Astrocyte (in vitro differentiated cells and primary cell): ENCODE results near the gene NME2. TPM values are rescaled to one million over a fixed set of nuclear protein-coding genes. Genes with fewer than 3 reads are reported as not detected.

Experiments
- DNase-seq: peaks from one replicate; pipeline ENCODE4 v3.0.0-alpha.2; 2010; ENCODE audit warnings: low read depth
- FAIRE-seq: peaks from 2 replicates; lab custom pipeline; 2011; peaks lifted over from hg19 to GRCh38; lab: Jason Lieb, UNC
- H2AFZ ChIP-seq: 2 replicates; pipeline ENCODE4 v1.6.0; 2012; ENCODE audit warnings: low read depth, low read length, inconsistent platforms
- H3K27ac ChIP-seq: 2 replicates; pipeline ENCODE4 v1.5.1; 2011; ENCODE audit warnings: low read depth, low read length, inconsistent platforms
- H3K27me3 ChIP-seq: 2 replicates; pipeline ENCODE4 v1.6.0; 2011; ENCODE audit warnings: low read length, inconsistent platforms; ENCODE audit not compliant: insufficient read depth
- H3K36me3 ChIP-seq: 2 replicates; pipeline ENCODE4 v1.5.1; 2011; ENCODE audit warnings: low read length, inconsistent platforms; ENCODE audit not compliant: insufficient read depth
- H3K4me1 ChIP-seq: 2 replicates; pipeline ENCODE4 v1.5.1; 2011; ENCODE audit warnings: low read length, inconsistent platforms; ENCODE audit not compliant: insufficient read depth
- H3K4me2 ChIP-seq: 2 replicates; pipeline ENCODE4 v1.6.0; 2012; ENCODE audit warnings: low read length, inconsistent platforms
- H3K4me3 ChIP-seq: 2 replicates; pipeline ENCODE4 v1.5.1; 2011; ENCODE audit warnings: low read depth, mild to moderate bottlenecking, low read length, inconsistent platforms; ENCODE audit not compliant: insufficient read depth
- H3K79me2 ChIP-seq: 2 replicates; pipeline ENCODE4 v1.6.0; 2012; ENCODE audit warnings: mild to moderate bottlenecking, low read length, inconsistent platforms; ENCODE audit not compliant: insufficient read depth
- H3K9ac ChIP-seq: 2 replicates; pipeline ENCODE4 v1.6.0; 2012; ENCODE audit warnings: mild to moderate bottlenecking, low read length, inconsistent platforms
- H3K9me3 ChIP-seq: 2 replicates; pipeline ENCODE4 v1.5.1; 2012; ENCODE audit warnings: low read depth, mild to moderate bottlenecking, low read length, inconsistent platforms; ENCODE audit not compliant: insufficient read depth
- H4K20me1 ChIP-seq: 2 replicates; pipeline ENCODE4 v1.6.0; 2012; ENCODE audit warnings: low read length, inconsistent platforms; ENCODE audit not compliant: insufficient read depth
- H3K27ac Mint-ChIP-seq: one replicate; pipeline ENCODE4 v1.8.0; 2021; ENCODE audit warnings: mild to moderate bottlenecking, mixed read lengths; ENCODE audit not compliant: unreplicated experiment
- H3K27me3 Mint-ChIP-seq: one replicate; pipeline ENCODE4 v1.8.0; 2021; ENCODE audit warnings: low read depth, mixed read lengths; ENCODE audit not compliant: unreplicated experiment
- H3K36me3 Mint-ChIP-seq: one replicate; pipeline ENCODE4 v1.8.0; 2021; ENCODE audit warnings: low read depth, mixed read lengths; ENCODE audit not compliant: unreplicated experiment
- H3K4me1 Mint-ChIP-seq: one replicate; pipeline ENCODE4 v1.8.0; 2021; ENCODE audit warnings: low read depth, mixed read lengths; ENCODE audit not compliant: unreplicated experiment
- H3K4me3 Mint-ChIP-seq: one replicate; pipeline ENCODE4 v1.8.0; 2021; ENCODE audit warnings: mild to moderate bottlenecking, moderate library complexity, mixed read lengths; ENCODE audit not compliant: unreplicated experiment
- H3K9me3 Mint-ChIP-seq: one replicate; pipeline ENCODE4 v1.8.0; 2021; ENCODE audit warnings: mild to moderate bottlenecking, mixed read lengths; ENCODE audit not compliant: unreplicated experiment
- CTCF ChIP-seq: IDR thresholded peaks from 2 replicates; pipeline ENCODE4 v1.5.1; 2011; ENCODE audit warnings: low read depth, mild to moderate bottlenecking, inconsistent platforms, low read length, moderate library complexity; ENCODE audit not compliant: insufficient read depth
- EZH2 ChIP-seq: IDR thresholded peaks from 2 replicates; pipeline ENCODE4 v1.6.1; 2012; ENCODE audit warnings: mild to moderate bottlenecking, low read length, inconsistent platforms; ENCODE audit not compliant: insufficient read depth
- total RNA-seq: library from RNA; stranded (reverse); gene quantifications from 2 replicates; pipeline ENCODE4 v1.2.1, GENCODE V29; 2021

Gene NME2
- total RNA-seq, 1 donor from 2014 or later, result 894 TPM

DNA sequence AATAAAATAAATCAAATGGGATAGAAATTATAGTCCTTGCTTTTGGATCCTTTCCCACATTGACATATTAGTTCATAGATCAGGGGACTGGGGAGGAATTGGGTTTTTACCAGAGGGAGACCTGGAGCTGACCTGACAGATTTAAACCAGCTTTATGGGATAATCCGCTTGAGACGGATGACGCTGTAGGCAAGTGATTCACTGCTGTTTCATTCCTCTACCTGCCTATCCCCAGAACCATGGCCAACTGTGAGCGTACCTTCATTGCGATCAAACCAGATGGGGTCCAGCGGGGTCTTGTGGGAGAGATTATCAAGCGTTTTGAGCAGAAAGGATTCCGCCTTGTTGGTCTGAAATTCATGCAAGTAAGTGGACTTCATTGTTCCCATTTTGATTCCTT, 10.8 kb upstream of the NME2 start:
- Histone ChIP-seq H3K4me1 (peaks cover 8% of the 10 kb centered on the region), H3K4me2 (peak overlapping the region; percentile 97), H3K4me3 (peak overlapping the region; percentile 95), H3K27ac (no peak overlapping the region), H3K79me2 (peaks cover 67% of the 10 kb centered on the region), H3K27me3 (no peaks in the 10 kb centered on the region), H3K9ac (no peak overlapping the region), H2AFZ (no peak overlapping the region), H3K9me3 (no peaks in the 10 kb centered on the region), H4K20me1 (peaks cover 43% of the 10 kb centered on the region), H3K36me3 (peaks cover 39% of the 10 kb centered on the region)
- DNase-seq, result no peak
- Mint-ChIP-seq H3K27ac (no peak overlapping the region), H3K4me3 (peak overlapping the region; percentile 45), H3K27me3 (no peaks in the 10 kb centered on the region), H3K36me3 (peaks cover 11% of the 10 kb centered on the region), H3K9me3 (no peaks in the 10 kb centered on the region), H3K4me1 (peaks cover 1% of the 10 kb centered on the region)
- TF ChIP-seq CTCF (no peak), EZH2 (no peak)
- no peak for FAIRE-seq

DNA sequence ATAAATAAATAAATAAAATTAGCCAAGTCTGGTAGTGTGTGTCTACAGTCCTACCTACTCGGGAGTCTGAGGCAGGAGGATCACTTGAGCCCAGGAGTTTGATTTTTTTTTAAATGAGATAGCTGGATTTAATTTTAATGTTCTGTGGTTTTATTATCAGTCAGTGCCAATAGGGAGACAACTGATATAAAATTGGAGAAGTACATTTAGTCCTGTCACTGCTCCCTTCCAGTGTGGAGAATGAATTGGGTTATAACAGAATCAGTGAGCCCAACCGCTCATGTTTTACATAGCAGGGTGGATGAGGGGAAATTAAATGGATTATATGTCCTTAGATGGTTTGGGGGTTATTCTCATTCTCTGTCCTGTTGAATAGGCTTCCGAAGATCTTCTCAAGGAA, 6.6 kb upstream of the NME2 start:
- Histone ChIP-seq H3K4me3 (no peak overlapping the region), H3K27me3 (no peaks in the 10 kb centered on the region), H3K27ac (no peak overlapping the region), H3K9me3 (no peaks in the 10 kb centered on the region), H3K4me2 (no peak overlapping the region), H3K4me1 (no peaks in the 10 kb centered on the region), H3K79me2 (peaks cover 55% of the 10 kb centered on the region), H4K20me1 (peaks cover 43% of the 10 kb centered on the region), H2AFZ (no peak overlapping the region), H3K9ac (no peak overlapping the region), H3K36me3 (peaks cover 57% of the 10 kb centered on the region)
- H3K4me3 Mint-ChIP-seq, result no peak overlapping the region
- H3K4me1 Mint-ChIP-seq, result peaks cover 5% of the 10 kb centered on the region
- no peaks in the 10 kb centered on the region for H3K27me3 Mint-ChIP-seq
- DNase-seq, result no peak
- H3K27ac Mint-ChIP-seq, result no peak overlapping the region
- peaks cover 30% of the 10 kb centered on the region for H3K36me3 Mint-ChIP-seq
- no peaks in the 10 kb centered on the region for H3K9me3 Mint-ChIP-seq
- FAIRE-seq, result no peak
- no peak for TF ChIP-seq EZH2
- TF ChIP-seq CTCF, result no peak

DNA sequence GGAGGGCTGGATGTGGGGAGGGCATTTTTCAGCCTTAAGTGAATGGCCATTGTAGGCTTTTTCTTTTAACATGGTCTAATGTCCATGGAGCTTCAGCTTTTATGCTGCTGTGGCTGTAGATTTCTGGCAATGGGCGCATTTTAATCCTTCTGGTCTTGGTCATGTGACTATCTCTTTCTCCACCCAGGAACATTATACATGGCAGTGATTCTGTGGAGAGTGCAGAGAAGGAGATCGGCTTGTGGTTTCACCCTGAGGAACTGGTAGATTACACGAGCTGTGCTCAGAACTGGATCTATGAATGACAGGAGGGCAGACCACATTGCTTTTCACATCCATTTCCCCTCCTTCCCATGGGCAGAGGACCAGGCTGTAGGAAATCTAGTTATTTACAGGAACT, 4.7 kb upstream of the NME2 start:
- Histone ChIP-seq H3K9ac (no peak overlapping the region), H3K27ac (no peak overlapping the region), H3K79me2 (peaks cover 39% of the 10 kb centered on the region), H4K20me1 (peaks cover 30% of the 10 kb centered on the region), H3K27me3 (no peaks in the 10 kb centered on the region), H2AFZ (no peak overlapping the region), H3K4me1 (peaks cover 11% of the 10 kb centered on the region), H3K4me3 (no peak overlapping the region), H3K9me3 (no peaks in the 10 kb centered on the region), H3K4me2 (no peak overlapping the region), H3K36me3 (peaks cover 44% of the 10 kb centered on the region)
- no peaks in the 10 kb centered on the region for H3K27me3 Mint-ChIP-seq
- H3K4me1 Mint-ChIP-seq, result peaks cover 9% of the 10 kb centered on the region
- TF ChIP-seq EZH2 (no peak), CTCF (no peak)
- H3K9me3 Mint-ChIP-seq, result no peaks in the 10 kb centered on the region
- H3K4me3 Mint-ChIP-seq, result peak overlapping the region; percentile 27
- H3K36me3 Mint-ChIP-seq, result peaks cover 30% of the 10 kb centered on the region
- no peak overlapping the region for H3K27ac Mint-ChIP-seq
- DNase-seq (no peak), FAIRE-seq (no peak)
